A673 (cell line): ENCODE data around the gene MICAL2.

Experiments
- EZH2 ChIP-seq: fragments of 200-600 bp; sonication (generic); IDR thresholded peaks from 2 replicates; pipeline ENCODE4 v1.6.1; 2017; ENCODE audit warnings: borderline replicate concordance, low read depth, mild to moderate bottlenecking, mixed read lengths, antibody characterized with exemption, low read length; ENCODE audit not compliant: poor library complexity, severe bottlenecking
- TF ChIP-seq, protein P1 (sequence below): fragments of 300-800, 200-600 bp; sonication (generic); conservative IDR thresholded peaks from 2 replicates; pipeline ENCODE4 v1.5.1; 2017; ENCODE audit warnings: low read depth, mild to moderate bottlenecking, antibody characterized with exemption, low read length, moderate library complexity, mixed read lengths

DNA sequence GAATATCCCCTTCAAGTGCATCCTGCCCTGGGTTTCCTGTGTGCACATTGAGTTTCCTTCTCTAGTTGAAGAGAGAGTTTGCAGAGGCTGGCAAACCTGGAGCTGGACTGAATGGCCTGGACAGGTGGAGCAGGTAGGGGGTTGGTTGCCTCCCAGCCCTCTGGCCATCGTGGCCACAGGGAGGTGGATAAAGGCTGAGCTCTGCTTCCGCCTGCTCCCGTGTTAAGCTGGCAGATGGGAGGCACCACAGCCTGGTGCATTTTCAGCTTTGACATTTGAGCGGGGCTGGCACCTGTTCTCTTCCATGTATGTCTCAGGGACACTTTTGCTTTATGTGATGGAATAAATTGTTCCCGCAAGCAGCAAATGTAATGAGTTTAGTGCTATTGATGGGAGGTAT, 11.1 kb downstream of the MICAL2 start:
- no peak for TF ChIP-seq EZH2
- TF ChIP-seq, protein P1, sequence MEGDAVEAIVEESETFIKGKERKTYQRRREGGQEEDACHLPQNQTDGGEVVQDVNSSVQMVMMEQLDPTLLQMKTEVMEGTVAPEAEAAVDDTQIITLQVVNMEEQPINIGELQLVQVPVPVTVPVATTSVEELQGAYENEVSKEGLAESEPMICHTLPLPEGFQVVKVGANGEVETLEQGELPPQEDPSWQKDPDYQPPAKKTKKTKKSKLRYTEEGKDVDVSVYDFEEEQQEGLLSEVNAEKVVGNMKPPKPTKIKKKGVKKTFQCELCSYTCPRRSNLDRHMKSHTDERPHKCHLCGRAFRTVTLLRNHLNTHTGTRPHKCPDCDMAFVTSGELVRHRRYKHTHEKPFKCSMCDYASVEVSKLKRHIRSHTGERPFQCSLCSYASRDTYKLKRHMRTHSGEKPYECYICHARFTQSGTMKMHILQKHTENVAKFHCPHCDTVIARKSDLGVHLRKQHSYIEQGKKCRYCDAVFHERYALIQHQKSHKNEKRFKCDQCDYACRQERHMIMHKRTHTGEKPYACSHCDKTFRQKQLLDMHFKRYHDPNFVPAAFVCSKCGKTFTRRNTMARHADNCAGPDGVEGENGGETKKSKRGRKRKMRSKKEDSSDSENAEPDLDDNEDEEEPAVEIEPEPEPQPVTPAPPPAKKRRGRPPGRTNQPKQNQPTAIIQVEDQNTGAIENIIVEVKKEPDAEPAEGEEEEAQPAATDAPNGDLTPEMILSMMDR: no peak
